ENCODE measurements around the gene CLEC18A. TPM values are rescaled to one million over a fixed set of nuclear protein-coding genes. Genes with fewer than 3 reads are reported as not detected.
"Not testable (repeated sequence)": the region's sequence is repeated elsewhere in the genome, so short reads cannot be mapped to it uniquely, and the experiment has no call there.

Gene CLEC18A
- total RNA-seq: 1 to 10 TPM; 1.1 to 1.6 TPM
- 1 to 10 TPM; 1.5 to 2.7 TPM for polyA plus RNA-seq (ENCODE audit: insufficient read length in 2 of 2)
- long read RNA-seq, donor 1: 0 reads
- long read RNA-seq, donor 2: 0 reads
- long read RNA-seq, donor 3: 0 reads
- long read RNA-seq, donor 4: 0 reads

DNA sequence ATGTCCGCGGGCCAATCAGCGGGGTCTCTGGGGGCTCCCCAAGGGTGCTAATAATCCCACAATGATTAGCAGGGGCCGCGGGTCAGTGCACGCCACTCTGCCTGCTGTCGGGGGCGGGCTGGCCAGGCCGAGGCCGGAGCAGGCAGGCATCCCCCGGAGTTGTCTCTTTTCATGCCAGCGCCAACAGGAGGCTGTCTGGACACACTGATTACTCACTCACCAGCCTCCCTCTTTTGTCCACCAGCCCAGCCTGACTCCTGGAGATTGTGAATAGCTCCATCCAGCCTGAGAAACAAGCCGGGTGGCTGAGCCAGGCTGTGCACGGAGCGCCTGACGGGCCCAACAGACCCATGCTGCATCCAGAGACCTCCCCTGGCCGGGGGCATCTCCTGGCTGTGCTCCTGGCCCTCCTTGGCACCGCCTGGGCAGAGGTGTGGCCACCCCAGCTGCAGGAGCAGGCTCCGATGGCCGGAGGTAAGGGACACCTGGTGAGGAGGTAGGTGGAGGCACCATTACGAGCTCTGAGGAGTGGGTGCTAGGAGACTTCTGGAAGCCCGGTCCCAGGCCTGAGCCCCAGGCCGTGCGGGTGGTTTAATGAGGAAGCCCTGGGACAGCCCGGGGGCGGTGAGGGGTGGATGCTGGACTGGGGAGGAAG lies at the start of gene CLEC18A:
Gene CLEC18A, plus strand, starts transcription at position 318 of the 655 bp plus-strand sequence. Its CDS starts 33 bp downstream, at position 351.
- WGBS (ENCODE audit: insufficient coverage): no CpG with 5 or more reads among the region's 26 CpGs
- not testable (repeated sequence) for H3K4me1 ChIP-seq (ENCODE audit: control insufficient read depth, insufficient read depth, low read length); H3K9me3 ChIP-seq (ENCODE audit: control insufficient read depth, insufficient read depth, low read length); H3K36me3 ChIP-seq (ENCODE audit: control insufficient read depth, insufficient read depth, low read length); H3K27me3 ChIP-seq (ENCODE audit: control insufficient read depth, insufficient read depth, low read length); H3K4me3 ChIP-seq (ENCODE audit: low read depth, low read length); H3K27ac ChIP-seq (ENCODE audit: low read depth, low read length); DNase-seq (ENCODE audit: low read depth in 4 of 6, low spot score in 6 of 6)

DNA sequence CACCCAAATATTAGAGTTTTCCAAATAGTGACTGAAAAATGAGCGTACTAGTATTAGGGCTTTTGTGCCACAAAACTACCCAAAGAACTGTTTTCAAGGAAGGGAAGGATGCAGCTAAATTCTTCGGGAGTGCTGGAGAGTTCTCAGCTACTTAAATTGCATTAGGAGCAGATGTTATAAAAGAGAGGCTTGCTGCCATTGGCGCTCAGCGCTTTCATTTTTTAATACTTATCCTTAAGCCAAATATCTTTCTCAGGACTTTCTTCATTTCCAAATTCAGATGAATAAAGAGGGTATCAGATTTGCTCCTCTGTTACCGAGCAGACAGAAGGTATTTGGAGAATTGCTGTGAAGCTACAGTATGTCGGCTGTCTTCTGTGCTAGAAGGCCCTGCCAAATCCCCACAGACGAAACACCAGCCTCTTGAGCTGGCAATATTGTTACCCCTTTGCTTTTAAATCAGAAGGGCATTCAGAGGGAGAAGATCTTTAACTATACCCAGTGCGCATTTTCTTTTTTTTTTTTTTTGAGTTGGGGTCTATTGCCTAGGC lies 47.2 kb upstream of the CLEC18A start:
- H3K27me3 ChIP-seq (ENCODE audit: control insufficient read depth, insufficient read depth, low read length): no peaks in the 10 kb centered on the region

DNA sequence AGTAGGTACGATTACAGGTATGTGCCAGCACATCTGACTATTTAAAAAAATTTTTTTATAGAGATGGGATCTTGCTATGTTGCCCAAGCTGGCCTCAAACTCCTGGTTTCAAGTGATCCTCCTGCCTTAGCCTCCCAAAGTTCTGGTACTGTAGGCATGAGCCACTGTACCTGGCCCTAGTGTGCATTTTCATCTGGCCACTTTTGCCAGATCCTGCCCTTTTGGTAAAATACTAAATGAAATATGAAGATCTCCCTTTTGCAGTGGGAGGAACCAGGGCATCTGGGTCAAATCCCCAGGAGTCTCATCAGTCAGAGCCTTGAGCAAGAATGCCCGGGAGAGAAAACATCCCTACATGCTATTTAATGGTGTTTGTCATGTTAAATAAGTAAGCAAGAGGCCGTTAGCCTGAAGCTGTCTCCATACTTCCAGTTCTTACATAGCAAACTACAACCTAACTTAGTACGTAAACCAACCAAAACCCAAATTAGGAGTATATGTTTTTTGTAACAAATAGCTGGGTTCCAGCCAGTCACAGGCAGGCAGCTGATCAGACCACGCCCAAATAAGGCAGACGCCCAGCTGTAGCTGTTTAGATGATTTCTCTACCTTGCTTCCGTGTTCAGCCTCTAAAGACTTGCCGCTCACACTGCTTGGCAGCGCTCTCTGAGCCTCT lies 46.5 kb upstream of the CLEC18A start:
- no peak for DNase-seq (ENCODE audit: low read depth in 4 of 6, low spot score in 6 of 6)
- Histone ChIP-seq H3K27ac (ENCODE audit: low read depth, low read length) (no peak overlapping the region), H3K27me3 (ENCODE audit: control insufficient read depth, insufficient read depth, low read length) (no peaks in the 10 kb centered on the region), H3K9me3 (ENCODE audit: control insufficient read depth, insufficient read depth, low read length) (no peaks in the 10 kb centered on the region), H3K4me3 (ENCODE audit: low read depth, low read length) (no peak overlapping the region), H3K4me1 (ENCODE audit: control insufficient read depth, insufficient read depth, low read length) (no peaks in the 10 kb centered on the region), H3K36me3 (ENCODE audit: control insufficient read depth, insufficient read depth, low read length) (peaks cover 11% of the 10 kb centered on the region)
- 81% methylated on average over 3 of the region's 9 CpGs for WGBS (ENCODE audit: insufficient coverage)

More for the DNA sequence above, 47.2 kb upstream of the CLEC18A start:
- DNase-seq (ENCODE audit: low read depth in 4 of 6, low spot score in 6 of 6): peak in 1 of 6 donors; percentile 69
- Histone ChIP-seq H3K9me3 (ENCODE audit: control insufficient read depth, insufficient read depth, low read length) (no peaks in the 10 kb centered on the region), H3K4me1 (ENCODE audit: control insufficient read depth, insufficient read depth, low read length) (no peaks in the 10 kb centered on the region), H3K36me3 (ENCODE audit: control insufficient read depth, insufficient read depth, low read length) (peaks cover 6% of the 10 kb centered on the region), H3K4me3 (ENCODE audit: low read depth, low read length) (no peak overlapping the region), H3K27ac (ENCODE audit: low read depth, low read length) (no peak overlapping the region)
- WGBS (ENCODE audit: insufficient coverage): no CpG with 5 or more reads among the region's 8 CpGs

DNA sequence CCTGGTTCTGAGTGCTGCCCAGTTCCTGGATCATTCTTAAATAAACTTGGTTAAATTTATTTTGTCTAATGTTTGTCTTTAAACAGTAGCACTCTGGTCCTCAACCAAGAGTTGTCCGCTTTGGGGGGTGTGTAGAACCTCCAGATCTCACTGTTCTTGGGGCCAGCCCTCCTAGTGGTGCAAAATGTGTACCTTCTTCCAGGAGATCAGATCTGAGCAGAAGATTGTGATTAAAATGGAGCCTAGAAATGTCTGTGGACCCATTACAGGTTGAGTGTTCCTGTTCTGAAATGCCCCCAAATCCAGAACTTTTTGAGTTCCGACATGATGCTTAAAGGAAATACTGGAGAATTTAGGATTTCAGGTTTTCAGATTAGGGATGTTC lies 46.0 kb upstream of the CLEC18A start:
- no peaks in the 10 kb centered on the region for H3K9me3 ChIP-seq (ENCODE audit: control insufficient read depth, insufficient read depth, low read length)
- 64% methylated on average over 2 of the region's 2 CpGs for WGBS (ENCODE audit: insufficient coverage)
- H3K36me3 ChIP-seq (ENCODE audit: control insufficient read depth, insufficient read depth, low read length): peaks cover 11% of the 10 kb centered on the region
- no peak overlapping the region for H3K27ac ChIP-seq (ENCODE audit: low read depth, low read length)
- no peak overlapping the region for H3K4me3 ChIP-seq (ENCODE audit: low read depth, low read length)
- H3K27me3 ChIP-seq (ENCODE audit: control insufficient read depth, insufficient read depth, low read length): no peaks in the 10 kb centered on the region
- no peak for DNase-seq (ENCODE audit: low read depth in 4 of 6, low spot score in 6 of 6)
- H3K4me1 ChIP-seq (ENCODE audit: control insufficient read depth, insufficient read depth, low read length): no peaks in the 10 kb centered on the region

DNA sequence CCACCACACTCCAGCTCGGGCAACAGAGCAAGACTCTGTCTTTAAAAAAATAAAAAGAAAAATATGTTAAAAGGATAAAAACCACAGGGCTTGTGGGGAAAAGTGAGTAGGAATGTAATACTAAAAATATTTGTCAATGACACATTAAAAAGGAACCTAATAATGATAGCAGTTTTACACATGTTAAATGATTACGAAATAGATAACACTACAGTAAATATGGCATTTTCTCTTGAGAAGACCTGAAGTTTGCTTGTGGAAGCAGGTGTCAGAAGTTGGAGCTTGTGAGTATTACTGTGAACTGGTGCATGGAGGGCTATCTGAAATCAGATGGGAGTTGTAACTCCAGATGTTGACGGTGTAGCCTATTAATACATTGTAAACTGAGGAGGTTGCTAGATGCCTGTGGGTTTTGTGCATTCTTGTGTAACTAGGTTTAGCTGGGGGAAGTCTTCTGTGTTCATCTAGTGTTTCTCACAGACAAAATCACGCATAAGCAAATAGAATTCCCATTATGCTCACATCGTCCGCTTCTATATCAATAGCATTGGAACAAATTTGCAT lies 44.2 kb upstream of the CLEC18A start:
- DNase-seq (ENCODE audit: low read depth in 4 of 6, low spot score in 6 of 6): peak in 1 of 6 donors; percentile 45
- Histone ChIP-seq H3K36me3 (ENCODE audit: control insufficient read depth, insufficient read depth, low read length) (peaks cover 16% of the 10 kb centered on the region), H3K4me3 (ENCODE audit: low read depth, low read length) (no peak overlapping the region), H3K4me1 (ENCODE audit: control insufficient read depth, insufficient read depth, low read length) (no peaks in the 10 kb centered on the region), H3K27me3 (ENCODE audit: control insufficient read depth, insufficient read depth, low read length) (no peaks in the 10 kb centered on the region), H3K9me3 (ENCODE audit: control insufficient read depth, insufficient read depth, low read length) (no peaks in the 10 kb centered on the region), H3K27ac (ENCODE audit: low read depth, low read length) (no peak overlapping the region)
- 86% methylated on average over 1 of the region's 6 CpGs for WGBS (ENCODE audit: insufficient coverage)

DNA sequence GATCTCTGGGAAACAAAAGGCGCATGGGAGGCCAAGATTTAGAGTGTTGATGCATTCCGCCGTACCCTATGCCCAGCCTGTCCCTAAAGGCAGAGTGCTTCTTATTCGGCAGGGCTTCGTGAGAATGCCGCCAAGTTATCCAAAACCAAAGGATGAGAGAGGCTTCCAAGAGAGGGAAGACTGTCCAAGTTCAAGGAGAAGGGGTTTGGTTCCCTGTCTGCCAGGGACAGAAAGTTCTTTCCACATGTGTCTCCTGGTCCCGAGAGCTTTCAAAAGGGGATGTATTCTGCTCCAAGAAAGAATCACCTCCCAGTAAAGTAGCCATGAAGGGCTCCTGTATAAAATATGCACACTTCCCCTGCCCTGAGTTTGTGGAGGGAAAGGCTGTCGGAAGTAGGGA lies 42.1 kb upstream of the CLEC18A start:
- H3K27ac ChIP-seq (ENCODE audit: low read depth, low read length): no peak overlapping the region
- no peak overlapping the region for H3K4me3 ChIP-seq (ENCODE audit: low read depth, low read length)
- H3K4me1 ChIP-seq (ENCODE audit: control insufficient read depth, insufficient read depth, low read length): no peaks in the 10 kb centered on the region
- no peaks in the 10 kb centered on the region for H3K27me3 ChIP-seq (ENCODE audit: control insufficient read depth, insufficient read depth, low read length)
- no peak for DNase-seq (ENCODE audit: low read depth in 4 of 6, low spot score in 6 of 6)
- H3K36me3 ChIP-seq (ENCODE audit: control insufficient read depth, insufficient read depth, low read length): peaks cover 16% of the 10 kb centered on the region
- no peaks in the 10 kb centered on the region for H3K9me3 ChIP-seq (ENCODE audit: control insufficient read depth, insufficient read depth, low read length)
- 98% methylated on average over 6 of the region's 8 CpGs for WGBS (ENCODE audit: insufficient coverage)

DNA sequence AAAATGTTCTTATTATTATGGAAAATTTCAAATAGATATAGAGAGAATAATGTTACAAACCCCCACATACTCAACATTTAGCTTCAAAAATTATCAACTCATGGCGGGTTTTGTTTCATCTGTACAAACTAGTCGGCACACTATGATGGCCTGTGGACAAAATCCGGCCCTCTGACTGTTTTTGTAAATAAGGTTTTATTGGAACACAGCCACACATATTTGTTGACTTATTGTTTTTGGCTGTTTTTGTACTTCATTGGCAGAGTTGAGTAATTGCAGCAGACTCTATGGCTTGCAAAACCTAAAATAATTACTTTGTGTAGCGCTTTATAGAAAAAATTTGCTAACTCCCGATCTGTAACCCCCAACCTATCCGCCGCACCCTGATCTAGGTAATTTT lies 41.4 kb upstream of the CLEC18A start:
- no peaks in the 10 kb centered on the region for H3K27me3 ChIP-seq (ENCODE audit: control insufficient read depth, insufficient read depth, low read length)
- no peak overlapping the region for H3K27ac ChIP-seq (ENCODE audit: low read depth, low read length)
- H3K4me1 ChIP-seq (ENCODE audit: control insufficient read depth, insufficient read depth, low read length): no peaks in the 10 kb centered on the region
- H3K4me3 ChIP-seq (ENCODE audit: low read depth, low read length): no peak overlapping the region
- no peak for DNase-seq (ENCODE audit: low read depth in 4 of 6, low spot score in 6 of 6)
- H3K36me3 ChIP-seq (ENCODE audit: control insufficient read depth, insufficient read depth, low read length): peaks cover 16% of the 10 kb centered on the region
- 100% methylated on average over 3 of the region's 7 CpGs for WGBS (ENCODE audit: insufficient coverage)
- H3K9me3 ChIP-seq (ENCODE audit: control insufficient read depth, insufficient read depth, low read length): no peaks in the 10 kb centered on the region

DNA sequence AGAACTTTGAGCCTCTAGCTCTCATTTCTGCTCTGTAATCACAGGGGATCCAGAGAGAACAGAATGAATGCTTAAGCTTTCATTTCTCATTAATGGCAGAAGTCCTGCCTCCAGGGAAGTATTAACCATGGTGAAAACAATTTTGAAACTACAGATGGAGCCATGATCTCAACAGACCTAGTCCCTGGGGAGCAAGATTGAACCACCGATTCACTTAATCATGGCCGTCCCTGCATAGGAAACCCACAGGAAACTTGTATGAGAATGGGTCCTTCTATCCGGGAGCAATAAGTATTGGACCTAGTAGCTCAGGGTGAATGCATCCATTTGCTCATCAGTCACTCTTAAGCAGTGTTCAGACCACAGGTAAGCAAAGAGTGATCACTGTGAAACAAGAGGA lies 40.2 kb upstream of the CLEC18A start:
- Histone ChIP-seq H3K27ac (ENCODE audit: low read depth, low read length) (no peak overlapping the region), H3K36me3 (ENCODE audit: control insufficient read depth, insufficient read depth, low read length) (peaks cover 16% of the 10 kb centered on the region), H3K27me3 (ENCODE audit: control insufficient read depth, insufficient read depth, low read length) (no peaks in the 10 kb centered on the region), H3K4me3 (ENCODE audit: low read depth, low read length) (no peak overlapping the region), H3K4me1 (ENCODE audit: control insufficient read depth, insufficient read depth, low read length) (no peaks in the 10 kb centered on the region), H3K9me3 (ENCODE audit: control insufficient read depth, insufficient read depth, low read length) (no peaks in the 10 kb centered on the region)
- 54% methylated on average over 3 of the region's 3 CpGs for WGBS (ENCODE audit: insufficient coverage)
- no peak for DNase-seq (ENCODE audit: low read depth in 4 of 6, low spot score in 6 of 6)

DNA sequence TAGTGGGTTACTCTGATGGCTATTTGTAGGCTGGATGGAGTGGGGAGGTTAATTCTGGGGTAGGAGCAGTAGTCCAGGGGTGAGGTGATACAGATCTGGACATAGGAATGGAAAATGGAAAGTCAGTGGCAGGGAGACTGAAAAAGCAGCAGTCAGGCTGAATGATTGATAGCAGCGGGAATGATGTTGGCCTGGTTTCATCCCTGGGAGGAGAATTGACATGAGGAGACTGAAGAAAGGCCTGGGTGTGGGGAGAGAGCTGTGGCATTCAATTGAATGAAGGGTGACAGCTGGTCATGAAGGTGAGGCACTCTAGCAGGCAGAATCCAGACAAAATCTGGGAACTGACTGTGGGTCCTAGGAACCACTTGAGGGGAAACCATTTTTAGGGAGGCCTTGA lies 34.7 kb upstream of the CLEC18A start:
- Histone ChIP-seq H3K4me3 (ENCODE audit: low read depth, low read length) (no peak overlapping the region), H3K27me3 (ENCODE audit: control insufficient read depth, insufficient read depth, low read length) (no peaks in the 10 kb centered on the region), H3K4me1 (ENCODE audit: control insufficient read depth, insufficient read depth, low read length) (no peaks in the 10 kb centered on the region), H3K9me3 (ENCODE audit: control insufficient read depth, insufficient read depth, low read length) (no peaks in the 10 kb centered on the region), H3K27ac (ENCODE audit: low read depth, low read length) (no peak overlapping the region), H3K36me3 (ENCODE audit: control insufficient read depth, insufficient read depth, low read length) (peaks cover 6% of the 10 kb centered on the region)
- no peak for DNase-seq (ENCODE audit: low read depth in 4 of 6, low spot score in 6 of 6)
- 94% methylated on average over 1 of the region's 1 CpG for WGBS (ENCODE audit: insufficient coverage)

Data from spinal cord (tissue), 10 donors.